OCI-LY3 (cell line): Measurements from ENCODE around the gene AGBL4.
"Not testable (repeated sequence)": the region's sequence is repeated elsewhere in the genome, so short reads cannot be mapped to it uniquely, and the experiment has no call there.

Experiments used
- H2AFZ ChIP-seq: fragments of 200-600, 300-600 bp; shearing (Covaris generic); 2 replicates; pipeline ENCODE4 v1.6.0; 2014; ENCODE audit warnings: antibody characterized with exemption, low read depth, low read length
- H3K27ac ChIP-seq: fragments of 200-600, 300-600 bp; sonication (generic); 2 replicates; pipeline ENCODE4 v1.5.1; 2014; ENCODE audit warnings: mild to moderate bottlenecking, low read length, moderate library complexity, mixed read lengths
- H3K27me3 ChIP-seq: fragments of 200-600, 300-600 bp; sonication (generic); 2 replicates; pipeline ENCODE4 v1.6.1; 2014; ENCODE audit warnings: low read depth, low read length, mixed read lengths
- H3K36me3 ChIP-seq: fragments of 200-600, 300-600 bp; sonication (generic); replicated peaks from 2 replicates; pipeline ENCODE3; 2014; ENCODE audit warnings: low read depth, low read length, mixed read lengths
- H3K4me1 ChIP-seq: fragments of 300-600, 200-600 bp; sonication (generic); 2 replicates; pipeline ENCODE4 v1.6.1; 2014; ENCODE audit warnings: low read length, mixed read lengths
- H3K4me2 ChIP-seq: fragments of 200-600, 300-600 bp; sonication (generic); 2 replicates; pipeline ENCODE4 v1.6.1; 2014; ENCODE audit warnings: low read length, mixed read lengths
- H3K4me3 ChIP-seq: fragments of 300-600, 200-600 bp; sonication (generic); 2 replicates; pipeline ENCODE4 v1.5.1; 2014; ENCODE audit warnings: antibody characterized with exemption, mild to moderate bottlenecking, low read length, moderate library complexity
- H3K79me2 ChIP-seq: fragments of 300-600, 200-600 bp; shearing (Covaris generic); 2 replicates; pipeline ENCODE4 v1.6.1; 2014; ENCODE audit warnings: mild to moderate bottlenecking, low read length, mixed read lengths
- H3K9ac ChIP-seq: fragments of 300-600, 200-600 bp; shearing (Covaris generic); 2 replicates; pipeline ENCODE4 v1.6.0; 2014; ENCODE audit warnings: mild to moderate bottlenecking, low read length, moderate library complexity
- H3K9me3 ChIP-seq: fragments of 200-600, 300-600 bp; shearing (Covaris generic); 2 replicates; pipeline ENCODE4 v1.6.1; 2014; ENCODE audit warnings: low read length, mixed read lengths; ENCODE audit not compliant: insufficient read depth
- H4K20me1 ChIP-seq: fragments of 200-600, 300-600 bp; sonication (generic); 2 replicates; pipeline ENCODE4 v1.6.1; 2016; ENCODE audit warnings: low read length, mixed read lengths; ENCODE audit not compliant: insufficient read depth
- EZH2phosphoT487 ChIP-seq: fragments of 200-600 bp; shearing (Covaris generic); IDR thresholded peaks from 2 replicates; pipeline ENCODE4 v1.6.1; 2018; ENCODE audit warnings: antibody characterized with exemption, mixed run types, low read depth
- TF ChIP-seq, protein P1 (sequence below): fragments of 200-600, 300-600 bp; sonication (generic); IDR thresholded peaks from 2 replicates; pipeline ENCODE4 v1.5.1; 2014; ENCODE audit warnings: antibody characterized with exemption, low read length, low read depth

Gene AGBL4

DNA sequence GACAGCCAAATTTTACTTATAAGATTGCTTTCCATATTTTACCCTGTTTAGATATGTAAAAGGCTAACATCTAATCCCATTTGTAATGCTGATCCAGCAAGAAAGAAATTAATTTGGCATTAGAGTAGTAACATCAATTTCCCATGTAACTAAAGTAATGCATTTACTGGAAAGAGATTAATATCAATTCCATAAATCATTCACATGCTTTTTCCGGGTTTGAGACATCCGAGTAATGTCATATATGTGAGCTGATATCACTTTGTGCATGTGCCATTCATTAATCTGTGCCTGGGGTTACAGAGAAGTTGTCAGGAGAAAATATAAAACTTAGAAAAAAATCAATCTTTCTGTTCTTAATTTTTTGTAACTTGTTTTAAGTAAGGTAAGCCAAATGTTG is 206.1 kb downstream of the AGBL4 start:
- H4K20me1 ChIP-seq: no peaks in the 10 kb centered on the region

DNA sequence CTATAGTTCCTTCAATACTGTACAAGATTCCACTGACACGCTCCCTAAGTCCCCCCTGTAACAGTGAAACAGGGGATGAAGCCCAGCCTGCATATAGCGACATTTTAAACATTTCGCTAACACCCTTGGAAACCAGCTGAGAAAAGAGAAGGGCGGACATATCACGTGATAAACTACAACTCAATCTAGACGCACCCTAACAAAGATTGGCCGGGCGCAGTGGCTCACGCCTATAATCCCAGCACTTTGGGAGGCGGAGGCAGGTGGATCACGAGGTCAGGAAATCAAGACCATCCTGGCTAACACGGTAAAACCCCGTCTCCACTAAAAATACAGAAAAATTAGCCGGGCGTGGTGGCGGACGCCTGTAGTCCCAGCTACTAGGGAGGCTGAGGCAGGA is 236.7 kb downstream of the AGBL4 start:
- not testable (repeated sequence) for H2AFZ ChIP-seq, H3K9me3 ChIP-seq, H3K79me2 ChIP-seq

More for the DNA sequence above, 206.1 kb downstream of the AGBL4 start:
- Histone ChIP-seq H3K4me3 (no peak overlapping the region), H3K27ac (no peak overlapping the region), H3K9me3 (no peaks in the 10 kb centered on the region), H3K4me2 (no peak overlapping the region), H3K27me3 (no peaks in the 10 kb centered on the region), H2AFZ (no peak overlapping the region), H3K36me3 (no peaks in the 10 kb centered on the region), H3K4me1 (no peaks in the 10 kb centered on the region), H3K9ac (no peak overlapping the region), H3K79me2 (no peaks in the 10 kb centered on the region)
- TF ChIP-seq, protein P1, sequence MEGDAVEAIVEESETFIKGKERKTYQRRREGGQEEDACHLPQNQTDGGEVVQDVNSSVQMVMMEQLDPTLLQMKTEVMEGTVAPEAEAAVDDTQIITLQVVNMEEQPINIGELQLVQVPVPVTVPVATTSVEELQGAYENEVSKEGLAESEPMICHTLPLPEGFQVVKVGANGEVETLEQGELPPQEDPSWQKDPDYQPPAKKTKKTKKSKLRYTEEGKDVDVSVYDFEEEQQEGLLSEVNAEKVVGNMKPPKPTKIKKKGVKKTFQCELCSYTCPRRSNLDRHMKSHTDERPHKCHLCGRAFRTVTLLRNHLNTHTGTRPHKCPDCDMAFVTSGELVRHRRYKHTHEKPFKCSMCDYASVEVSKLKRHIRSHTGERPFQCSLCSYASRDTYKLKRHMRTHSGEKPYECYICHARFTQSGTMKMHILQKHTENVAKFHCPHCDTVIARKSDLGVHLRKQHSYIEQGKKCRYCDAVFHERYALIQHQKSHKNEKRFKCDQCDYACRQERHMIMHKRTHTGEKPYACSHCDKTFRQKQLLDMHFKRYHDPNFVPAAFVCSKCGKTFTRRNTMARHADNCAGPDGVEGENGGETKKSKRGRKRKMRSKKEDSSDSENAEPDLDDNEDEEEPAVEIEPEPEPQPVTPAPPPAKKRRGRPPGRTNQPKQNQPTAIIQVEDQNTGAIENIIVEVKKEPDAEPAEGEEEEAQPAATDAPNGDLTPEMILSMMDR: no peak
- no peak for TF ChIP-seq EZH2phosphoT487

DNA sequence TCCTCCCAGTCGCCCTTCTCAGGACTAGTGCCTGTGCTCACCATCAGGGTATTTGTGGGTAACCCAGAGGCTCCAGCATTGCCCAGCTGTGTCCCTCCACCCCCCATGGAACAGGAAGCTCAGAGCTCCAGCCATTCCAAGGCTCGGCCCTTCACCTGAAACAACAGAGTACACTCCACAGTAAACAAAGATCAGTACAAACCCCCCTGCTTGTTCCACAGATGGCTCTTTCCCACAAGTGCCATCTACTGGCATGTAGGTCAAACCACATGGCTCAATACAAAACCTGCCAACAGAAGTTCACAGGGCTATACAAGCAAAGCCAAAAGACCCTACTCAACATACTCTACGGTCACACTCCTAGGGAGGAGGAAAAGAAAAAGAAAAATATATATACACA is 258.7 kb downstream of the AGBL4 start:
- no peak overlapping the region for H3K4me3 ChIP-seq
- H3K27me3 ChIP-seq: no peaks in the 10 kb centered on the region
- H3K4me2 ChIP-seq: no peak overlapping the region
- H3K9me3 ChIP-seq: no peaks in the 10 kb centered on the region
- no peaks in the 10 kb centered on the region for H3K4me1 ChIP-seq
- no peak overlapping the region for H2AFZ ChIP-seq
- no peak overlapping the region for H3K9ac ChIP-seq
- H3K27ac ChIP-seq: no peak overlapping the region
- H3K36me3 ChIP-seq: no peaks in the 10 kb centered on the region
- TF ChIP-seq, protein P1: peak; percentile 13; the same call in 1 of the 2 replicates
- no peak for TF ChIP-seq EZH2phosphoT487
- H3K79me2 ChIP-seq: no peaks in the 10 kb centered on the region
- H4K20me1 ChIP-seq: no peaks in the 10 kb centered on the region

More for the DNA sequence above, 236.7 kb downstream of the AGBL4 start:
- not testable (repeated sequence) for H3K4me1 ChIP-seq, H3K4me3 ChIP-seq, H3K4me2 ChIP-seq, H3K36me3 ChIP-seq, H4K20me1 ChIP-seq, H3K9ac ChIP-seq, H3K27ac ChIP-seq, H3K27me3 ChIP-seq

DNA sequence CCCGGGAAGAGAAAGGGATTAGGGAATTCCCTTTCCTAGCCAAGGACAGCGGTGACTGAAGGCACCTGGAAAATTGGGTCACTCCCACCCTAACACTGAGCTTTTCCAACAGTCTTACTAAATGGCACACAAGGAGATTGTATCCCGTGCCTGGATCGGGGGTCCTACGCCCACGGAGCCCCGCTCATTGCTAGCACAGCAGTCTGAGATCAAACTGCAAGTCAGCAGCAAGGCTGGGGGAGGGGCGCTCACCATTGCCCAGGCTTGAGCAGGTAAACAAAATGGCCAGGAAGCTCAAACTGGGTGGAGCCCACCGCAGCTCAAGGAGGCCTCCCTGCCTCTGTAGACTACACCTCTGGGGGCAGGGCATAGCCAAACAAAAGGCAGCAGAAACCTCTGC is 285.6 kb downstream of the AGBL4 start:
- not testable (repeated sequence) for H3K4me2 ChIP-seq, H3K9ac ChIP-seq, H4K20me1 ChIP-seq, H2AFZ ChIP-seq, H3K79me2 ChIP-seq, H3K9me3 ChIP-seq, H3K27me3 ChIP-seq, H3K4me1 ChIP-seq, H3K36me3 ChIP-seq, H3K27ac ChIP-seq, H3K4me3 ChIP-seq

DNA sequence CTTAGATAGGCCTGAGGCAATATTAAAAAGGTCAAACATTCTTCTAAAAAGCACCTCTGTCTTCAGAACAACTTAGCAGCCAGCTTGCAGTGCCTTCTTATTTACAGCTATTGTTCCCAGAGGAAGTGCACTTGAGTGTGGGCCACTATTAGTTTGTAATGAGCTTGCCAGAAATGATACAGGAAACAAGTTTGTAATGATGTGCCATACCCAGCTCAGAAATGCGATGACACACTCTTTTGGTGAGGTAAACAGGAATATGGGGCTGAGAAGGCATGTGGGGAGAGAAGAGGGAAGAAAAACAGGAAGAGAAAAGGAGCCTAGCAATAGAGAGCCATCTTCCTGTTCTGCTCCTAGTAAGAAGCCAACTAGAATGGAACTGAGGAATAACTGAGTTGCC is 295.4 kb downstream of the AGBL4 start:
- no peak overlapping the region for H3K4me2 ChIP-seq

More for the DNA sequence above, 295.4 kb downstream of the AGBL4 start:
- Histone ChIP-seq H4K20me1 (no peaks in the 10 kb centered on the region), H3K4me3 (no peak overlapping the region), H3K4me1 (no peaks in the 10 kb centered on the region), H3K27me3 (no peaks in the 10 kb centered on the region), H3K36me3 (no peaks in the 10 kb centered on the region), H3K9me3 (no peaks in the 10 kb centered on the region), H2AFZ (no peak overlapping the region), H3K27ac (no peak overlapping the region), H3K79me2 (no peaks in the 10 kb centered on the region), H3K9ac (no peak overlapping the region)
- TF ChIP-seq EZH2phosphoT487: no peak
- TF ChIP-seq, protein P1: no peak
